Activated T-cell treated with anti-CD3 and anti-CD28 coated beads, Interleukin-2, amount 50 U/mL, for 72 hours (primary cell): ENCODE measurements around the gene TSEN54. TPM values are rescaled to one million over a fixed set of nuclear protein-coding genes. Genes with fewer than 3 reads are reported as not detected.

Source experiments
- ATAC-seq, 2 donors: fragments of 150-1000 bp; cut with Tn5 transposase; replicated peaks in 1 of 2; 2 replicates each; pipeline ENCODE4 v1.10.0; 2021; ENCODE audit warnings: moderate library complexity in 2 of 2, mild to moderate bottlenecking in 1 of 2
- DNase-seq, 2 donors: peaks; one replicate each; pipeline ENCODE4 v3.0.0; 2021 to 2022; ENCODE audit warnings: mixed read lengths in 1 of 2
- H3K27ac Mint-ChIP-seq: one replicate; pipeline ENCODE4 v1.8.0; 2022; ENCODE audit warnings: mild to moderate bottlenecking, moderate library complexity, mixed read lengths
- H3K27me3 Mint-ChIP-seq: one replicate; pipeline ENCODE4 v1.8.0; 2022; ENCODE audit warnings: low read depth, mixed read lengths
- H3K36me3 Mint-ChIP-seq, 2 donors: one replicate each; pipeline ENCODE4 v1.8.0; 2022; ENCODE audit warnings: mixed read lengths in 2 of 2, mild to moderate bottlenecking in 1 of 2; ENCODE audit not compliant: insufficient read depth in 2 of 2
- H3K4me1 Mint-ChIP-seq: one replicate; pipeline ENCODE4 v1.8.0; 2022; ENCODE audit warnings: low read depth, mixed read lengths
- H3K4me3 Mint-ChIP-seq, 2 donors: one replicate each; pipeline ENCODE4 v1.8.0; 2022; ENCODE audit warnings: mild to moderate bottlenecking in 2 of 2, mixed read lengths in 2 of 2, moderate library complexity in 2 of 2
- H3K9me3 Mint-ChIP-seq, 2 donors: one replicate each; pipeline ENCODE4 v1.8.0; 2022; ENCODE audit warnings: mixed read lengths in 2 of 2
- total RNA-seq, 2 donors: library from RNA; stranded (reverse); gene quantifications; one replicate each; pipeline ENCODE4 v1.2.3, GENCODE V29; 2022

Gene TSEN54
- total RNA-seq, 2 donors from 2014 or later = 34.8 to 49.5 TPM

GRCh38 chr17:75480281-75480680 lies 36.0 kb upstream of the TSEN54 start:
- peaks cover 10% of the 10 kb centered on the region for H3K4me1 Mint-ChIP-seq

DNA sequence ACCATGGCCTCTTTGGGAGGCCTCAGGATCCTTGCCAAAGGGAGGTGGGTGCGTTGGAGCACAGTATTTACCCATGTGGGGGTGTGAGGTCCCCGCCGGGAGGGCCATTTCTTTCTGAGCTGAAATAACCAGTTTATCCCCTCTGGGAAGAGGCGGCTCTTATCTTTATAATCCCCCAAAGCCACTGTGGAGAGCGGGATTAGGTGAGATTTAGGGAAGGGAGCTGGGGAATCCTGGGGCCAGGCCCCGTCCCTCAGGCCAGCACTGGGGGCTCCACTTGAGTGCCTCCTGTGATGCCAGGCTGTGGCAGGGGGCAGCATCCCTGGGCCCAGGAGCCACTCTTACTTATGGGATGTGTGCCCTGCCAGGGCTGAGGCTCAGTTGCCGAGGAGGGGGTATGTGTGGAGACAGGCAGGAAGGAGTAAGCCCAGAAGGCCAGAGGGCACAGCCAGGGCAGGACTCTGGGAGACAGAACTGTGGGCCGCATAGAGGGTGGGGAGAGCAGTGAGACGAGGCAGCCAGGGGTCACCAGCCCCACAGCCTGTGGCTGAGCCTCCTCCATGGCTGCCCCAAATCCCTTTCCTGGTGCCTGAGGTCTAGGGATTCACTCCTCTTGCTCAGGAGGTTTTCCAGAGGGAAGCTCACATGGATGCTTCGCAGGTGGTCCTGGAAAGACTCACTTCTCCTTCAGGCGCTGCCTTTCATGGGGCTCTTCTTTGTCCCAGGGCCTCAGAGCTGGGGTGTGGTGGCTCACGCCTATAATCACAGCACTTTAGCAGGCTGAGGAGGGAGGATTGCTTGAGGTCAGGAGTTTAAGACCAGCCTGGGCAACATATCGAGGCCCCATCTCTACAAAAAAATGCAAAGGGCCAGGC lies 34.9 kb upstream of the TSEN54 start:
- ATAC-seq (no peak), DNase-seq (no peak)
- Mint-ChIP-seq H3K4me3 (no peak overlapping the region), H3K9me3 (no peaks in the 10 kb centered on the region), H3K36me3 (no peaks in the 10 kb centered on the region), H3K4me1 (peaks cover 11% of the 10 kb centered on the region), H3K27me3 (no peaks in the 10 kb centered on the region), H3K27ac (no peak overlapping the region)

More at GRCh38 chr17:75480281-75480680, 36.0 kb upstream of the TSEN54 start:
- Mint-ChIP-seq H3K9me3 (no peaks in the 10 kb centered on the region), H3K36me3 (no peaks in the 10 kb centered on the region), H3K4me3 (no peak overlapping the region), H3K27me3 (no peaks in the 10 kb centered on the region), H3K27ac (no peak overlapping the region)
- DNase-seq (no peak), ATAC-seq (no peak)

GRCh38 chr17:75482098-75482942 lies 34.0 kb upstream of the TSEN54 start:
- no peak for ATAC-seq
- no peak overlapping the region for H3K4me3 Mint-ChIP-seq
- H3K27ac Mint-ChIP-seq = no peak overlapping the region
- H3K9me3 Mint-ChIP-seq = peaks cover 0 to 2% of the 10 kb centered on the region in 2 donors
- no peak for DNase-seq
- no peaks in the 10 kb centered on the region for H3K27me3 Mint-ChIP-seq
- peaks cover 17% of the 10 kb centered on the region for H3K4me1 Mint-ChIP-seq
- no peaks in the 10 kb centered on the region for H3K36me3 Mint-ChIP-seq

DNA sequence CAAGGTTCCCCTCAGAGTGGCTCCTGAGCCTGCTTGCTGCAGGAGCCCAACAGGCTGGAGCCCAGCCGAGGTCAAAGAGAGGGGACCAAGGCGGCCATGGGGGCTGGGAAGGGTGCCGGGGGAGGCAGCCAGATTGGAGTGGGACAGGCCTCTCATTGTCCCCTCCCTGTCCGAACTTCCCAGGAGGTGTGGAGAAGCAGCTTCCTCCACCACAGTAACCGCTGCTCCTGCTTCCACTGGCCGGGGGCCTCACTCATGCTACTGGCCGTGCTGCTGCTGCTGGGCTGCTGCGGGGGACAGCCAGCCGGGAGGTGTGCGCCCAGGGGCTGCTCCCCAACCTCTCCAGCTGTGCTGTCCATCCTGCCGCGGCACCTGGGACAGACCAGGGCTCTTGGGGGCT lies 30.6 kb upstream of the TSEN54 start:
- Mint-ChIP-seq H3K27ac (no peak overlapping the region), H3K27me3 (no peaks in the 10 kb centered on the region), H3K4me3 (no peak overlapping the region), H3K36me3 (no peaks in the 10 kb centered on the region), H3K9me3 (peaks cover 0 to 3% of the 10 kb centered on the region in 2 donors), H3K4me1 (peaks cover 21% of the 10 kb centered on the region)
- no peak for ATAC-seq
- no peak for DNase-seq

GRCh38 chr17:75486151-75486550 lies 30.2 kb upstream of the TSEN54 start:
- Mint-ChIP-seq H3K4me3 (peak overlapping the region in 1 of 2 donors; percentile 50), H3K4me1 (peaks cover 19% of the 10 kb centered on the region), H3K36me3 (no peaks in the 10 kb centered on the region), H3K27ac (no peak overlapping the region), H3K9me3 (peaks cover 0 to 3% of the 10 kb centered on the region in 2 donors), H3K27me3 (no peaks in the 10 kb centered on the region)
- ATAC-seq (no peak), DNase-seq (no peak)

DNA sequence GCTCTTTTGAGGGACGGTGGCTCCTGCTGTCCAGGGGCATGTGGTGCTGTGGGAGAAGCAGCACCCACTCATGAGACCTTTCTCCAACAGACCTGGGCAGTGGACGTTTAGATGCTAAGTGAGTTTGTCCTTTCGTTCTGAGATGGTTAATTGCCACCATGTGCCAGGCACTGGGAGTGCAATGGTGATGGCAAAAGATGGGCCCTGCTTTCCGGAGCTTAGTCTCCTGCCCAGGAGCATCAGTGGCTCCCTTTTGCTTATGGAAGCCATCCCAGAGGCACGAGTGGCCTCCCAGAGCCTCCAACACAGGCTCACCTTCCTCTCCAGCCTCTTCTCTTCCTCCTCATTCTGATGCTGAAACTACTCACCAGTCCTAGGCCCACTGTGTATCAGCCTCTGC lies 29.4 kb upstream of the TSEN54 start:
- ATAC-seq = peak in 1 of 2 donors; percentile 6
- peak overlapping the region; percentile 96 for H3K27ac Mint-ChIP-seq
- H3K9me3 Mint-ChIP-seq = peaks cover 0 to 3% of the 10 kb centered on the region in 2 donors
- peak overlapping the region in 1 of 2 donors; percentile 77 for H3K4me3 Mint-ChIP-seq
- H3K4me1 Mint-ChIP-seq = peaks cover 19% of the 10 kb centered on the region
- no peaks in the 10 kb centered on the region for H3K36me3 Mint-ChIP-seq
- H3K27me3 Mint-ChIP-seq = no peaks in the 10 kb centered on the region
- no peak for DNase-seq

DNA sequence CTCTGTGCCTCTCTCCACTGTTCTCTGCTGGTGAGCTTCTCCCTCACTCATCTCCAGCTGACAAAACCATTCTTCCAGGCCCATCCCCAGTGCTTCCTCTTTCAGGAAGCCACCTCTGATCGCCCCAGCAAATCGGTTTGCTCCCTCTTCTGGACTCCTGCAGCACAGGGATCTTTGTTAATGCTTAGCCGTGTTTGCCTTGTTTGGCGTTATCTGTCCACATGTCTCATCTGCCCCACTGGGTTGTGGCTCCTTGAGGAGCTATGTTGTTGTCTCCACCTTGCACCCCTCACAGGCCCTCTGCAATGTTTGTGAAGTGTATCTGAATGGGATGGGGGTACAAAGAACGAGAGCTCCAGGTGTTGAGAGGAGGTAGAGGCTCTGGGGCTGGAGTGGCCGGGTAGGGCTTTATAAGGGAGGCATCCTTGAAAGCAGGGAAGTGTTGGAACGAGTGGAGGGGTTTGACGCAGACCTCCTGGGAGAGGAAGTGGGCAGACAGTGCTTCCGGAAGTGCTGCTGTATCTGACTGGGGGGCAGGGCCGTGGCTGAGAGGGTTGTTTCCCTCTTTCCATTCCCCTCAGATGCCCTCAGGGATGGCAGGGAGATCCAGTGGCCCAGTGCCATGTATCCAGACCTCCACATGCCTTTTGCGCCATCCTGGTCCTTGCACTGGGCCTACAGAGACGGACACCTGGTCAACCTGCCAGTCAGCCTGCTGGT lies 28.8 kb upstream of the TSEN54 start:
- Mint-ChIP-seq H3K27me3 (no peaks in the 10 kb centered on the region), H3K4me1 (peaks cover 19% of the 10 kb centered on the region), H3K27ac (peak overlapping the region; percentile 96), H3K9me3 (peaks cover 0 to 3% of the 10 kb centered on the region in 2 donors), H3K4me3 (peak overlapping the region; percentile 77), H3K36me3 (no peaks in the 10 kb centered on the region)
- ATAC-seq (peak; percentile 65 to 82), DNase-seq (peak; percentile 38 to 51)

DNA sequence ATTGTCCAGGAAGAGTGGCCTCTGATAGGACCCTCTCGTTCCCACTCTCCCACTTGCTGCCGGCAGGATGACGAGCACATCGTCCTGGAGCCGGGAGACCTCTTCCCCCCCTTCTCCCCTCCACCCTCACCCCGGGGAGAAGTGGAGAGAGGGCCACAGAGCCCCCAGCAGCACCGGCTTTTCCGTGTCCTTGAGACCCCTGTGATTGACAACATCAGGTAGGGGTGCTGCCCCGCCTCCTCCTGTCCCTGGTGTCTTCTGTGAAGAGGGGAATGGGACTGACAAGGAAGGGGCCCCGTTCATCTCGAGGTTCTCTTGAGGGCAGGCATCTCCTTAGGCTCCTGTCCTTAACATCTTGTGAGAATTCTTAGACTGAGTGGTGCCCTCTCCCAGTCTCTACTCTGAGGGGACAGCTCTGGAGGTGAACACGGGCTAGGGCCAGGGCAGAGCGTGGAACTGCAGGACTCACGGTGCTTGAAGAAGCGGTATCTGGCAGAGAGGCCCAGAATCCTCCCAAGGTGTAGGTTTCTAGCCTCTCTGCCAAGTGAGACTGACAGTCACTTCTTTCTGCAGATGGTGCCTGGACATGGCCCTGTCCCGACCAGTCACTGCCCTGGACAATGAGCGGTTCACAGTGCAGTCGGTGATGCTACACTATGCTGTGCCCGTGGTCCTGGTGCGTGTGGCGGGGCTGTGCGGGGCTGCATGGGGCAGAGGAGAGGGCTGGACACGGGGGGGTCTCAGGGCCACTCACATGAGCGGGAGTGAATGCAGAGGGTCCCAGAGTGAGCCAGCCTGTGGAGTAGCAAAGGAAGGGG lies 27.4 kb upstream of the TSEN54 start:
- ATAC-seq = no peak
- DNase-seq = no peak
- Mint-ChIP-seq H3K4me1 (peaks cover 19% of the 10 kb centered on the region), H3K36me3 (no peaks in the 10 kb centered on the region), H3K27ac (peak overlapping the region; percentile 79), H3K9me3 (peaks cover 0 to 3% of the 10 kb centered on the region in 2 donors), H3K27me3 (no peaks in the 10 kb centered on the region), H3K4me3 (no peak overlapping the region)

- Mint-ChIP-seq H3K27me3 (no peaks in the 10 kb centered on the region), H3K36me3 (no peaks in the 10 kb centered on the region), H3K4me3 (no peak overlapping the region), H3K27ac (no peak overlapping the region), H3K9me3 (peaks cover 0 to 3% of the 10 kb centered on the region in 2 donors), H3K4me1 (peaks cover 19% of the 10 kb centered on the region)
- ATAC-seq (no peak), DNase-seq (no peak)
Measured at GRCh38 chr17:75489511-75489955, 26.8 kb upstream of the TSEN54 start.

- no peak overlapping the region for H3K4me3 Mint-ChIP-seq
- no peaks in the 10 kb centered on the region for H3K36me3 Mint-ChIP-seq
- ATAC-seq (no peak), DNase-seq (no peak)
- H3K9me3 Mint-ChIP-seq = peaks cover 0 to 3% of the 10 kb centered on the region in 2 donors
- H3K27ac Mint-ChIP-seq = no peak overlapping the region
- no peaks in the 10 kb centered on the region for H3K27me3 Mint-ChIP-seq
- H3K4me1 Mint-ChIP-seq = peaks cover 19% of the 10 kb centered on the region
Measured at GRCh38 chr17:75490173-75490743, 26.1 kb upstream of the TSEN54 start.

GRCh38 chr17:75490953-75491649 lies 25.2 kb upstream of the TSEN54 start:
- ATAC-seq (no peak), DNase-seq (no peak)
- Mint-ChIP-seq H3K27me3 (no peaks in the 10 kb centered on the region), H3K27ac (no peak overlapping the region), H3K4me1 (peaks cover 19% of the 10 kb centered on the region), H3K36me3 (no peaks in the 10 kb centered on the region), H3K4me3 (no peak overlapping the region), H3K9me3 (peaks cover 0 to 3% of the 10 kb centered on the region in 2 donors)
